GM18508 (cell line): ENCODE data around the gene EEFSEC.

Experiments
- ATAC-seq: cut with Tn5 transposase; IDR thresholded peaks from one replicate; pipeline ENCODE4 v1.9.1; 2021; ENCODE audit warnings: moderate number of reproducible peaks; ENCODE audit not compliant: insufficient read depth, unreplicated experiment

EEFSEC gene

DNA sequence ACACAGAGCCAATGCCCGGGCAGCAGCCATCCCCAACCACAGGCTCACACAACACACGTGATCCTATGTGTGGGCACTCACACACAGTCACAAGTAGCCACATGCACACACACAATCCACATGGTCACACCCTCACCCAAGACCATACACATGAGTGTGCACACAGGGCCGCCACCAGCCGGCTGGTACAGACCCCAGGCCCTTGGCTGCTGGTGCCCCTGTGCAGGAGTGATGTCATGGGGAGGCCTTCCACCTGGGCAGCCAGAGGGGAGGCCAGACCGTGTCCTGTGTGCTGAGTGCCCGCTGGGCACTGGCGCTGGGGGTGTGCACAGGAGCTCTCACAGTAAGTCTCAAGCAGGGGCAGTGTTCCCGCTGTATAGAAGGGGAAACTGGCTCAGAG lies 276.5 kb downstream of the EEFSEC start:
- no peak for ATAC-seq

DNA sequence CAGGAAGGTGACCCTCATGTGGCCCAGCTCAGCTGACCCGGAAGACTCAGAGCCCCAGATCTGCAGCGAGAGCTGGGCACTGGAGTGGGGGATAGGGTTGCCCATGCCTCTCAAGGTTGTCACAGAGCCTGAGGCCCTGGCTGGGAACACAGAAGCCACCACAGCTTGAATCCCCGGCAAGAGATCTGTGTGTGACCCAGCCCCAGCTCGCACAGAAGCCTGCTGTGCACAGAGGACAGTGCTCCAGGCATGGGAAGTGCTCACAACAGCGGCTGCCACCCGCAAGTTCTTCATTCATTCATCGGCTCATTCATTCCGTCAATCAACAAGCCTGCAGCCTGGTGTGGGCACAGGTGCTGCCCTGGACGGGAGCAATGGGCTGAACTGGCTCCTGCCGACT lies 277.0 kb downstream of the EEFSEC start:
- no peak for ATAC-seq

DNA sequence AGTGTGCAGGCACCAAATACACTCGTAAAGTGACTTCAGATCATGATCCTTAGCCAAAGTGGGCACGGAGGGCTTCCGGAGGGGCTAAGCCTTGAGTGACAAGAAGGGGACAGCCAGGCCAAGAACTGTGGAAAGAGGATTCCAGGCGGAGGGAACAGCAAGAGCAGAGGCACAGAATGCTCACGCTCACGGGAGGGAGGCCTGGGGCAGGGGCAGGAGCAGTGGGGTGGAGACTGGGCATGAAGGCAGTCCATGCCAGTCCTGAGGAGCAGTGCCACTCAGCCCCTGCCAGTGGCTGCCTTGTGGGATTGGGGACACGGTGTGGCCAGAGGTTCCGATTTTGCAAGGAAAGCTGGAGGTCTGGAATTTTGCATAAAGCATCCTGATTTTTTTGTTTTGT lies 277.4 kb downstream of the EEFSEC start:
- no peak for ATAC-seq

DNA sequence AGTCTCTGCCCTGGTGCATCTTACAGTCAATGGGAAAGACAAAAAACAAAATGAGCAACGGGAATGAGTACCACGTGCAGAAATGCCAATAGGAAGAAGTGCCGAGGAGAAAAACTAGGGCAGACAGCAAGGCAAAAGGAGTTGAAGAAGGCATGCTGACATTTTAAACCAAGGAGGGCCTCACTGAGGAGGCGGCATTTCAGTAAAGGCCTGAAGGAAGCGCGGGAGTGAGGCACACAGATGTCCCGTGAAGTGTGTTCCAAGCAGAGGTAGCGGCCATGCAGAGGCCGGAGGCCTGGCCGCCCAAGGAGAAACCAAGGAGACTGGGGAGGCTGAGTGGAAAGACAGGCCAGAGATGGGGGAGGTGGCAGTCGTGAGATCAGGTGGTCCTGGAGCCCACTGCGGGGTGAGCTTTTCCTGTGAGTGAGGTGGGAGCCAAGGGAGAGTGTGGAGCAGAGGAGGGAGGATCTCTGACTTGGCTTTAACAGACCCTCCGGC lies 278.6 kb downstream of the EEFSEC start:
- ATAC-seq = no peak

DNA sequence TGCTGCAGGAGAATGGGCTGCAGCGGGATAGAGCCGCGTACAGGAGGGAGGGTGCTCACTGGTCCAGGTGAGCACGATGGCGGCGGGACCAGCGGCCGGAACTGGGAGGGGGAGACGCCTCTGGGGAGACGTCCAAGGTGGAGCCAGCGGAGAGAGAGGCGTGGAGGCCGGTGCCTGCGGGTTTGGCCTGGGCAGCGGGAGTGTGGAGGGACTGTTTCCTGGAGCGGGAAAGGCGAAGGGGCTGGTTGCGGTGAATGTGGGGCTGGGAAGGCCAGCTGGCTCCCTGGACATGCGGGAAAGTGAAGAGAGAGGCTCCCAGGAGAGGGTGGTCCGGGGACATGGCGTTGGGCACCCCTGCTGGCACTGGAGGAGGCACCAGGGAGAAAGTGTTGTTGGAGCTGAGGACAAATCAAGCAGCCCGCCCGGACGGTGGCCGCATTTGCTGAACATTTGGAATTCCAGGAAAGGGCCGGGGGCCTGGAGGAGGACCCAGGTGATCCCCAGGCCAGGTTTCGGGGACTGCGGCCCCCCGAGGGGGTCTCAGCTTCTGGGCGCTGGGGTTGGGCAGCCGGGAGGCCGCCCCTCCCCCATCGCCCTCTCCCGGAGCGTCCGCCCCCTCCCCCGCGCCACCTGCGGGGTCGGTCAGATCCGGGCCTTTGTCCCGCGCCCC lies 279.2 kb downstream of the EEFSEC start:
- no peak for ATAC-seq

DNA sequence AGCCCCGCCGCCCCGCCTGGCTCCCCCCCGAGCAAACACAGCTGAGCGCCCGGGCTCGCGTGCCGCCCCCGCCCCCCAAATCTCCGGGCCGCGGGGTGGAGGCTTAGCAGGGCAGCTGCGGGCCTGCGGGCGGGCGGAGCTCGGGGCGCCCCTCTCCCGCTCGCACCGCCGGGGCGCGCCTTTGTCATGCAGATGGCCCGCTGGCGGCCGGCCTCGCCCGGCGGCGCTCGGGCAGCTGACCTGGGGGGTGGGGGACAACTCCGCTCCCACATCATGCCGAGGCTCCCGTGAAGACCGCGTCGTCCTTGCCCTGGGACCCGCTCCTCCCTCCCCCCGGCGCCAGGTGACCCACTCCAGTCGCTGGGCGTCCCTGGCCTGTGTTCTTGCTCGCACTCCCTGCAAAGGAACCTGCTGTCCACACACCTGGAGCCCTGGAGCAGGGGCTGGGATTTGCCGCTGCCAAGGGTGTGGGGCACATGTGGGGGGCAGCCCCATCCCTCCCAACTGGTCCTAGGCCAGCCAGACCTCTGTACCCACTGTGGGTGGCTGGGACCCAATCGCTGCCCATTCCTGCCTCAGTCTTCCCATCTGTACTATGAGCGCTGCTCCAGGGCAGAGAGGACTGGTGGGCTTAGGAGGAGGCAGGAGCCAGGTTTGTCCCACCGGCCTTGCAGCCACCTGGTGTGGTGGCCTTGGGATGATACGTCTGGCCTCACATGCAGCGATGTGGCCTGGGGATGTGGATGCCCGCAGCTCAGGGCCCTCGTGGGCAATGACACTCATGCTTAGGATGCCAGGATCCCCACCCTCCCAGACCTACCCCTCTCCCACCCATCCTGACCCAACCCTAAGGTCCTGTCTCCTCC lies 279.9 kb downstream of the EEFSEC start:
- ATAC-seq = no peak

DNA sequence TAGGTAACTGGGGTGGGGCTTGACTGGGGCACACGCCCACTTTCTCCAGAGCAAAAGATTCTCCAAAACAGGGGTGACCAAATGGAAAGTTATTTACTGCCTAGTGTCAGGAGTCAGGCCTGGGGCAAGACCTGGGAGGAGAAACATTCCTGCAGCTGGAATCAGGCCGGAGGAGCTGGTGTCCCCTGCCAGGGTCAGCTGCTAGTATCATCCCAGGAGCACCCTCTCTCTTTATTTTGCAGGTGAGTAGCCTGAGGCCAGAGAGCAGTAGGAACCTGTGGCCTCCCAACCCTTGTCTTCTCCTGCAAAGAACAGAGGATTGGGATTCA lies 280.5 kb downstream of the EEFSEC start:
- ATAC-seq = no peak

DNA sequence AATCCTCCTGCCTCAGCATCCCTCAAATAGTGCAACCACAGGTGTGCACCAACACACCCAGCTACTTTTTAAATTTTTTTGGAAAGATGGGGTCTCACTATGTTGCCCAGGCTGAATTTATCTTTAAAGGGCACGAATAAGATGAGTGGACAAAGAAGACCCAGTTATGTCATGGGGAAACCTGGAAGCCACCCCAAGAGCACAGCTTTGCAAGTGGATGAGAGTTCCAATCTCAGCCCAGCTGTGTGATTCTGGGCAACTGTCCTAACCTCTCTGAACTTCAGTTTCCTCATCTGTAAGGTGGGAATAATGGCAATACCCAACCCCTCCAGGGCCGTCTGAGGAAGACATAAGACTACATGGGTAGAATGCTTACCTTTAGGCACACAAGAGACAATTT lies 281.2 kb downstream of the EEFSEC start:
- ATAC-seq = no peak

DNA sequence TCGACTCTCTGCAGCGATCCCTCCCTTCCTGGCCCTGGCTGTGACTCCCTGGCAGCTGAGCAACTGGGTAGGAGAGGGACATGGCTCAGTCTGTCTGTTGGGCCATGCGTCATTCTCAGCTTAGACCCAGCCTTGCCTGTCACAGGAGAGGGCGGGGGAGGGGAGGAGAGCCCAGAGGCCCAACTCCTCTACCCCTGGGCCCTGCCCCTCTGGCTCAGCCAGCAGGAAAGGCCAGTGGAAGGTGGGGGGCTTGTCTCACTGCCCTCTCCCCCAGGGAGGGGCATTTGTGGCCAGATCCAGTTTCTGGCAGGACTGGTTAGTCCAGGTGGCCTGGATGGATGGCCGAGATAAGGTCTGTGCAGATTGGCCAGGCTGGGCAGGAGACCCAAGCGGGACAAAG lies 281.8 kb downstream of the EEFSEC start:
- no peak for ATAC-seq

DNA sequence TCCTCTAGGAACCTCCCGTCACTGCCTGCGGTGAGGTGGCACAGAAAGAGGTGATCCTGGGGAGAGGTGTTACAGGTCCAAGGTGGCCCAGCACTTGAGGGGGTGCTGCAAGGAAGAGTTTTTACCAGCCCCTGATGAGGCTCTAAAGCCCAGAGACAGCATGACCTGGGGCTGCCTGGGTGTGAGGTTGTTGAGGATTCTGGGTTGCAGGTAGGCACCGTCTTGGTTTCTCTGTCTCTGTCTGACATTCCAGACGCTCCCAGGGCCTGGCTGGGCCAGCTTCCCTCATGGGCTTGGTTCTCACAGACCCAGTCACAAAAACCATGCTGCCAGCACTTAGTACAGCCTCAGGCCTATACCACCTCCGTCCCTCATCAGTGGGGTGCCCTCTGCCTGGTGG lies 282.3 kb downstream of the EEFSEC start:
- ATAC-seq = no peak

DNA sequence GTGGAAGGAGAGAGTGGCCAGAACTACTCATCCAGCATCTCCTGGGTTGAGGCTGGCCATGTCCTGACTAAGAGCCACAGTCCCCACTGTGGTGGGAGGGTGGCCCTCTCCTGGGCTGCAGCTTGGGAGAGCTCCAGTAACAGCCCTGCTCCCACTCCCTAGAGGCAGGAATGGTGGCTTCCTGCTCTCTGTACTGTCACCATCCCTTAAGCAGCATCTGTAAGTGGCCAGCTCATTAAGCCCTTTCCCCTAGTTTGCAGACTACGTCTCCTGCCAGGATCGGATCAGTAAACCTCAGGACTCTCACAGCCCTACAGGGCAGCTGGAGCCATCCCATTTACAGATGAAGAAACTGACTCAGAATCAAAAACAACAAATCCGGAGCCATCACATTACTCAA lies 282.9 kb downstream of the EEFSEC start:
- no peak for ATAC-seq

DNA sequence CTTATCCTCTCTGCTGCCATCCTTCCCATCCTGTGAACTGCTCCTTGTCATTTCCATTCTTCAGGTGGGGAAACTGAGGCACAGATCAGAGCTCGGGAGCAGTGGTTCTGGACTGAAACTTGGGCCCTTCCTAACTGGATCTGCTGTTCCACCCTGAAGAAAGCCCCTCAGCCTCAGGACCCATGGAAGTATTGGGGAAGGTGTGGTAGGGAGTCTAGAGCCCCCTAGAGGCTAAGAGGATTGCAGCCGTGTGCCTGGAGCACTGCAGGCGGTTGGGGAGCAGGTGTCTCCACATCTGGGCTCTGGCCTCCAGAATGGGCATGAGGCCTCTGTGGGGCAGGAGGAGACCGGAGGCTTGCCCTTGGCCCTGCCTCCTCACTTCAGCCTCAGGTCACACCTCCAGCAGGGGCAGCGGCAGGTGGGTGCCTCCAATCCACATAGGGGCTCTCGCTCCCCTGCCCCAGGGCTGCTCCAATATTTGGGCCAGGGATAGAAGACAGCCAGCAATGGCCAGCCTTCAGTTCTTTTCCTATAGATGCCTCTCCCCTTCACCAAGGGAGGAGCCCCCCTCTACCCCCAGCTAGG lies 285.3 kb downstream of the EEFSEC start:
- ATAC-seq = no peak

DNA sequence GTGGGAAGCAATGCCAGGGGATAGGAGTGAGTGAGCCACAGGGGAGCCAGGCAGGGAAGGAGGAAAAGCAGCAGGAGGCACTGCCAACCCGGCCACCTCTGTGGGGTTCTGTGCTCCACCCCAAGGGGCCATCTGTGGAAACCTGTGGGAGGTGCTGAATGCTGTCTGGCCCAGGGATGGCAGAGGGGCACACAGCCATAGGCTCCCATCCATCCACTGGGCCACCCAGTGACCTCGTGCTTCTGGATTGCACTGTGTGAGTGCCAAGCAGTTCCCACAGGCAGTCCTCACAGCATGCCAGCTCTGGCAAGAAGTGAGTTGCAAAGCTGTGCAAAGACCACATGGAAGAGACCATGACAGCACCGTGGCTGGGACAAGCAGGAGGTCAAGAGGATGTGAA lies 285.9 kb downstream of the EEFSEC start:
- ATAC-seq = no peak

DNA sequence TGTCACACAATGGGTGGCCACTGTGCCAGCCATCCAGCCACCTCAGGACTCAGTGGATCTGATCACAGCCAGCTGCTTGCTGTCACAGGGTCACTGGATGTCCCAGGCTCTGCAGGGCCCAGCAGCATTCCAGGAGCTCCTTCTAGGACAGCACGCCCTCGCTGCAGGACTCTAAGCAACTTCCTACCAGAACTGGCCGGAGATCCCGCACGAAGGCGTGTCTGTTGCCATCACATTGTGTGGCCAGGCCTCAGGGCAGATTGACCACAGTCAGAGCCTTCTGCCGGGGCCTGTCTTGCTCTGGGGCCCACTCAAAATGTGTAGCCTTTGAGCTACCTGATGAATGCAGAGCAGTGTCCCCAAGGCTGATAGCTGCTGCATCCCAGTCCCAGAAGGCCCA lies 288.8 kb downstream of the EEFSEC start:
- ATAC-seq = no peak

DNA sequence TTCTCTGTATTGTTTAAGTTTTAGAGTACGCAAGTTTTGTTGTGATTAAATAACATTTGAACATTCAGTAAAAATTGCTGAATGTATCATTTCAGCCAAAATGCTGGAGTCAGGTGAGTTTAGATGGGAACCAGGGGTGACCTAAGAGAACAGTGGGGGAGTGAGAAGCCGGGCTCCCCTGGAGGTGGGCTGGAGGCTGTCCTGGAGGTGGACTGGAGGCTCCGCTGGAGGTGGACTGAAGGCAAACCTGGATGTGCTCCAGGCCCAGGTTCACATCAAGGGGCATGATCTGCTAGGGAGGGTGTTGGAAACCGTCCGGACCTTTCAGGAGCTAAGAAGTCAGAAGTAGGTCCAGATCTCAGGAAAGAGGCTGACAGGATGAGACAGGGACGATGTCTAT lies 289.7 kb downstream of the EEFSEC start:
- ATAC-seq = no peak

DNA sequence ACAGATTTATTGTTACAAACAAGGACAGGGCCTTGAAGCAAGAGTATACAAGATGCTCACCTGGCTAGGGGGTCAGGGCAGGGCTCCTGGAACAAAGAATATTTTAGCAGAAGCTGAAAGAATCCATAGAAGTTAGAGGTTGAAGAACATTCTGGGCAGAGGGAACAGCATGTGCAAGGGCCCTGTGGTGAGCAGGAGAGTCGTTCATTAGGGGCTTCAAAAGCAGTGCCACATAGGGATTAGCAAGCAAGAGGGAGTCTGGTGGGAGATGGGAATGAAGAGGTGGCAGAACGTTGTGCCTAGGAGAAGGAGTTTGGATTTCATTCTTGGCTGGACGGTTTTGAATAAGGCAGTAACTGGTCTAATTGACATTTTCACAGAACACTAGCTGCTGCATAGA lies 290.5 kb downstream of the EEFSEC start:
- ATAC-seq = no peak

DNA sequence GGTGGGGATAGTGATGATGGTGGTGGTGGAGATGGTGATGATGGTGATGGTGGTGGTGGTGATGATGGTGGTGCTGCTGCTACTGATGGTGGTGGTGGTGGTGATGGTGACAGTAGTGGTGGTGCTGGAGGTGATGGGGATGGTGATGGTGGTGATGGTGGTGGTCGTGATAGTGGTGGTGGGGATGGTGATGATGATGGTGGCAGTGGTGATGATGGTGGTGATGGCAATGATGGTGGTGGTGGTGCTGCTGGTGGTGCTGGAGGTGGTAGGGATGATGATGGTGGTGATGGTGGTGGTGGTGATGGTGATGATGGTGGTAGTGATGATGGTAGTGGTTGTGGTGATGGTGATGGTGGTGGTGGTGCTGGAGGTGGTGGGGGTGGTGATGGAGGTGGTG lies 292.1 kb downstream of the EEFSEC start:
- no peak for ATAC-seq

DNA sequence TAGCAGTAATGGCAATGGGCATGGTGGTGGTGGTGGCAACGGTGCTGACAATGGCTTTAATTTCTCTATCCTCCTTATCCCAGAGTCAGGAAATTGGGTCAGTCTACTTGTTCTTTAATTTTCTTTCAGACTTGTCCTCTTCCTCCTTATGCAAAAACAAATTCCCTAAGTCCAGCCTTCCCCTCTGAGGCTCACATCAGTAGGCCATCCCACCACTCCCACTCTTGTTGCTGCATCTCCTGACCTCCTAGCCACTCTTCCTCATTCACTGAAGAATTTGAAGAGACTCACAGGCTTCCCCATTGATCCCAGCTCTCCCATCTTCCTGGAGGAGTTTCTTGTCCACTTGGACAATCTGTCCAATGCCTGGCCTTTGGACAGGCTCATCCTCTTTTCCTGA lies 293.5 kb downstream of the EEFSEC start:
- no peak for ATAC-seq

DNA sequence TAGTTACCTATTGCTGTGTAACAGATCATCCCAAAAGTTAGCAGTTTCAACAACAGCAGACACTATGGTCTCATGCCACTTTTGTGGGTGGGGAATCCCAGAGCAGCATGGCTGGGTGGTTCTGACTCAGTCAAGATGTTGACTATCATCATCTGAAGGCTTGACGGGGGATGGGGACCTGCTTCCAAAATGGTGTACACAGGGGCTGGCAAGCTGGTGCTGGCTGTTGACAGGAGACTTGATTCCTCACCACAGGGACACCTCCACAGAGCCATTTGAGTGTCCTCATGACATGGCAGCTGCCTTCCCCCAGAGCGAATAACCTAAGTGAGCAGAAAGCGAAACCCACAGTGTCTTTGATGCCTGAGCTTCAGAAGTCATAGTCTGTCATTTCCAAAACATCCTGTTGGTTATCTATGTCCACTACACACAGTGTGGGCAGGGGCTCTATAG lies 294.3 kb downstream of the EEFSEC start:
- ATAC-seq = no peak

DNA sequence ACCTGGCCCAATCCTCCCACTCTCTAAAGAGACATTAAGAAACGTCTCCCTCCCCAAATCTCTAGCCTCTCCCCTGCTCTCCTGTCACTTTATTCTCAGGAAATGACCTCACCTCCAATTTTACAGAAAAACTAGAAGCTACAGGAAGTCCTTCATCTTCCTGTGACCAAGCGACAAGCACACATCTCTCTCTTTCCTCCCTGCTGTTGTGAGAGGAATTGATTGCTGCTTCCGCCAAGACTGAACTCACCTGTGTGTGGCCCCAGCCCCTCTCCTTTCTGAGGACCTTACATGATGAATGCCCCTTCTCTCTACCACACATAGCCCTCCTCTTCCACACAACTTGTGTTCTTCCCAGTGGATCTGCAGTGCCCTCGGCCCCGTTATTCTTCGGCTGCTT lies 295.2 kb downstream of the EEFSEC start:
- ATAC-seq = no peak

DNA sequence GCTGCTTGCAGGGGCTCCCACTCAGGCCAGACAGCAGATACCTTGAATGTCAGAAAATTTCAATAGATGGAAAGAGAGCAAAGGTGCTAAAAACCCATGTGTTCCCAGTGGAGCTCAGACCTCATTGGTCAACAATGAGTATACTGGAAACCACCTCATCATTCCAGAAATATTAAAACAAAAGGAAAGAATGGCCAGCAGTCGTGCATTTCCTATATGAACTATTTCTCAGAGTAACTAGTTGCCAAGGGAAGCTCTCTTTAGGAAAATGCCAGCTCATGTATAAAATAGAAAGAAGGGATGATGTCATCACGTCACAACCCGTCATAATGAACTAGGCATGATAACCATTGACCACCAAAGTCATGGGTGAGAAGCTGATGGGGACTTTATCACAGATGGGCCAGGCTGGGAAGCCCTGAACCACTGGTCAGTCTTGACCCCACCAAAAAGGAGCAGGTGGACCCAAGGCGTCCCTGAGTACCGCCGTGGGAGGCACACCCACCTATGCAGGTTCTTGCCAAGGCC lies 295.9 kb downstream of the EEFSEC start:
- ATAC-seq = no peak
